Stimulated activated CD4-positive, alpha-beta T cell treated with anti-CD3 and anti-CD28 coated beads, Interleukin-12 subunit alpha, Interleukin-12 subunit beta, amount 100 ng/mL, for 4 hours (primary cell): ENCODE measurements around the gene MAP1LC3A.

Experiments used
- DNase-seq: peaks from one replicate; pipeline ENCODE4 v3.0.0-alpha.2; 2020

Gene MAP1LC3A

GRCh38 chr20:34549929-34550305 is 8.6 kb upstream of the MAP1LC3A start:
- no peak for DNase-seq

DNA sequence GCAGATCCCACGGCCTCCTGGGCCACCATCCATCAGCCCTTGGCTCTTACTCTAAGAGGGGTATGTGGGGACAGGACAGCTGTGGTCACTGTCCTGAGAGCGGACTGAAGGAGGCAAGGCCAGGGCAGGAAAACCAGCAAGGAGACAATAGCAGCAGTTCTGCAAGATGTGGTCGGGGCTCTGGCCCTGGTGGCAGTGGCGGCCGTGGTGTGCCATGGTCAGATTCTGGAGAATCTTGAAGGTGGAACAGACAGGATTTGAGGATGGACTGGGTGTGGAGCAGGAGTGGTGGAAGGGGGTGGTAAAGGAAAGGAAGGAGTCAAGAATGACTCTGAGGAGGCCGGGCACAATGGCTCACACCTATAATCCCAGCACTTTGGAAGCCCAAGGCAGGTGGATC is 5.9 kb upstream of the MAP1LC3A start:
- DNase-seq: no peak

DNA sequence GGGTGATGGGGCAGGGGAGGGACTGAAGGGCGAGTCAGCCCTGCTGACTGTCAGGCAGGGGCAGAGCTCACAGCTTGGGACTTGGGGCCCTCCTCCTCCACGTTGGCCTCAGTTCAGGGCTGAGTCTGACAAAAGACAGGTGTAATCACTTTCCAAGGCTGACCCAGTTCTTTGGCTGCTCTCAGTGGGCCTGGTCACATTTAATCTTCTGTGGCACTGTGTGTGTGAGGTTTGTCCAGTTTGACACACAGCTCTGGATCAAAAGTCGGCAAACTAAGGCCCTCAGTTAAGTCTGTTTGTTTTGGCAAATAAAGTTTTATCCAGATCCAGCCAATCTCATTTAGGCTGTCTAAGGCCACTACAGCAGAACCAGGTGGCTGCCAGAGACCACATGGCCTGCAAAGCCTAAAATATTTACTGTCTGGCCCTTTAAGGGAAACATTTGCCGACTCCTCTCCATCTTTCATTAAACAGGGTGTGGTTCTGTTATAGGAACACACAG is 5.1 kb upstream of the MAP1LC3A start:
- DNase-seq: no peak

- DNase-seq: no peak
These were observed 590 bp upstream of the MAP1LC3A start for GRCh38 chr20:34557936-34558319.

DNA sequence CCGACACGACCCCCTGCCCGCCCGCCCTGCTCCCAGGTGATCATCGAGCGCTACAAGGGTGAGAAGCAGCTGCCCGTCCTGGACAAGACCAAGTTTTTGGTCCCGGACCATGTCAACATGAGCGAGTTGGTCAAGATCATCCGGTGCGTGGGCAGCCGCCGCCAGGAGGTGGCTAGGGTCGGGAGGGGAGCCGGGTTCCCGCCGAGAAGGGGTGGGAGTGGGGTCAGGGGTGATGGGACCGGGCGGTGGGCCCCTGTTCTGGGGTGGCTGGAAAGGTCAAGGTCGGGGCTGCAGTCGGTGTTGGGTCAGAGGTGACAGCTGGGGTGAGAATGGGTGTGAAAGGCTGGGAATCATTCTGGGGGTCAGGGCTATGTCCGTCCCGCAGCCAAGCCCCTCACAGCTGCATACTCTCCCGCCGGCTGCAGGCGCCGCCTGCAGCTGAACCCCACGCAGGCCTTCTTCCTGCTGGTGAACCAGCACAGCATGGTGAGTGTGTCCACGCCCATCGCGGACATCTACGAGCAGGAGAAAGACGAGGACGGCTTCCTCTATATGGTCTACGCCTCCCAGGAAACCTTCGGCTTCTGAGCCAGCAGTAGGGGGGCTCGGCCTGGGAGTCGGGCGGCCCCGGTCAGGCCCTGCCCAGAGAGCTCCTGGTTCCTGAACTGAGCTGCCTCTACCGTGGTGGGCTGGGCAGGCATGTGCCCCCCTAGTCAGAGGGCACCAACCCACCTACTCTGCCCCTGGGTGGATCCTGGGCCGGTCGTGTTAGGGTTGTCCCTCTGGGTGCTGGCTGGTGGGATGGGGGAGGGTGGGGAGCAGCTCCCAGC is 1.0 kb downstream of the MAP1LC3A start:
- DNase-seq: no peak

DNA sequence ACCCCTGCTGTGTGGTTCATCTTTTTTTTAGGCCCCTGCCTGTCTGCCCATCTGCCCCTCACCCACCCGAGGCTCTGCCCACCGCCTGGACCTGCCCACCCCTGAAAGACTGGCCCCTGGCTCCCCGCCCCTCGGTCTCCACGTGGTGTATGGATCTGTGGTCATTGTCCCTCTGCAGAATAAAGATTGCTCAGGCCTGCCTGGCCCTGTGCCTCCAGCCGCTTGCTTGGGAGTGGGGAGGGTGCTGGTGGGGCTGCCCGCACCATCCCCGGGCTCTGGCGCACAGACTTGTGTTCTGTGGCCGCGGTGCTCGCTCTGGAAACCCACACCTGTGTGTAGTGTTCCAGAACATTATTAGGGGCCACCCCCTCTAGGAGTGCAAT is 1.6 kb downstream of the MAP1LC3A start:
- DNase-seq: no peak

DNA sequence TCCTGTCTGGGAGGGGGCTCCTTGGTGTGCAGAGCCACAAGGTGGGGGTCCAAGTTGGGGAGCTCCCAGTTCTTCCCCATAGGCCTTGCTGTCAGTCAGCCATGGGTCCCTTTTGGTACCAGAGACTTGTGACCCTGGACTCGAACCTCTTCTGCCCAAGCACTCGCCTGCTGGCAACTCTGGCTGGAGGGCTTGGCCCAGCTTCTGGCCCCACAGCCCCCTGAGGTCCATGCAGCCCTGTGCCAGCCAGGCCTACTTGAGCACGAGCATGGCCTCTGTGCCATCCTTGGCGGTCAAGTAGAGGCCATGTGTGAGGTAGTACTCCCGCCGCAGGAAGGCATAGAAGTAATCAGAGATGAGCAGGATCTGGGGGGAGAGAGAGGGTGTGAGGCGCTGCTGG is 2.1 kb downstream of the MAP1LC3A start:
- DNase-seq: no peak

DNA sequence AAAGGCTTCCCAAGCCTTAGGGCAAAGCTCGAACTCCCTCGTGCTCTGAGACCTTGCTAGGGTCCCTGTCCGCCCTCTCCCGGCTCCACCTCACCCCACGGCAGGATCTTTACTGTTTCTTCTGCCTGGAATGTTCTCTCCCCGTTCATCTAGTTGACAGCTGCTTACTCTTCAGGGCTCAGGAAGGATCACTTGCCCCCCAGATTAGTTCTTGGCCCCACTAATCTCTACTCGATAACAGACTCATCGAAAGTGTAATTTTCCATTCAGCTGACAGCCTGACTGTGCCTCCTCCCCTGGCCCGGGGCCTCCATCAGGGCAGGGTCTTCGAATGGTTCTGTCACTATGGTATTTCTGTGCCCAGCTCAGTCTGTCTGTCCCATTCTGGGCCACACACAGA is 3.1 kb downstream of the MAP1LC3A start:
- DNase-seq: no peak

DNA sequence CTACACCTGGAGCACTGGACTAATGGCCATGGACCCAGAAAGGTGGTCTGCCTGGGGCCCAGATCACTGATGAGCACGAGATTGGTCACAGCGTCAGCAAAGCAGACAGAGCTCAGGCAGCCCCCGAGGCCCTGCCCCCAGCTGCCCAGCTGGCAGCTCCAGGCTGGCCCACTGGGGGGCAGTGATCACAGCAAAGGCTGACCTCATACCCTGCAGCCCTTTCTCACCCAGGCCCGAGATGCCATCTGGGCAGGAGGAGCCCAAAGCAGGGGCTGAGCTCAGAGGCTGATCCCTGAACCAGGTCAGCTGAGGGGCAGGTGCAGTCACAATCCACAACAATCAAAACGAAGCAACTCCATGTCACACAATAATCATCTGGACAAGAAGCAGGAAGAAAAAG is 4.1 kb downstream of the MAP1LC3A start:
- no peak for DNase-seq

DNA sequence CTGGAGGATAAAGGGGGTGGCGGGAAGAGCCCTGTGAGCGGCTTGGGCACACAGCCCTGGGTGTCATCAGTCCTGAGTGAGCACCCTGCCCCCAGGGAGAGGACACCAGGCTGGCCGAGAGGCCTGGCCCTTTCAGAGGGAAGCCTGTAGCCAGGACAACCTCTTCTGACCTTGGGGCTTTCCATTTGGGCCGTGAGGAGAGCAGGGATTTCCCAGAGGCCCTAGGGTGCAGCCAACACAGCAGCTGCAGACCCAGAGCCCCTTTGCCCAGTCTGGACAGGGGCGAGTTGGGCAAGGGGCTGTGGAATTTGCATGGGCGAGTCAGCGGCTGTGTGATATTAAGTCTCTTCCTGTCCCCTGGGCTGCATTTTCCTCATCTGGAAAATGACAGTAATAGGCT is 6.3 kb downstream of the MAP1LC3A start:
- no peak for DNase-seq

DNA sequence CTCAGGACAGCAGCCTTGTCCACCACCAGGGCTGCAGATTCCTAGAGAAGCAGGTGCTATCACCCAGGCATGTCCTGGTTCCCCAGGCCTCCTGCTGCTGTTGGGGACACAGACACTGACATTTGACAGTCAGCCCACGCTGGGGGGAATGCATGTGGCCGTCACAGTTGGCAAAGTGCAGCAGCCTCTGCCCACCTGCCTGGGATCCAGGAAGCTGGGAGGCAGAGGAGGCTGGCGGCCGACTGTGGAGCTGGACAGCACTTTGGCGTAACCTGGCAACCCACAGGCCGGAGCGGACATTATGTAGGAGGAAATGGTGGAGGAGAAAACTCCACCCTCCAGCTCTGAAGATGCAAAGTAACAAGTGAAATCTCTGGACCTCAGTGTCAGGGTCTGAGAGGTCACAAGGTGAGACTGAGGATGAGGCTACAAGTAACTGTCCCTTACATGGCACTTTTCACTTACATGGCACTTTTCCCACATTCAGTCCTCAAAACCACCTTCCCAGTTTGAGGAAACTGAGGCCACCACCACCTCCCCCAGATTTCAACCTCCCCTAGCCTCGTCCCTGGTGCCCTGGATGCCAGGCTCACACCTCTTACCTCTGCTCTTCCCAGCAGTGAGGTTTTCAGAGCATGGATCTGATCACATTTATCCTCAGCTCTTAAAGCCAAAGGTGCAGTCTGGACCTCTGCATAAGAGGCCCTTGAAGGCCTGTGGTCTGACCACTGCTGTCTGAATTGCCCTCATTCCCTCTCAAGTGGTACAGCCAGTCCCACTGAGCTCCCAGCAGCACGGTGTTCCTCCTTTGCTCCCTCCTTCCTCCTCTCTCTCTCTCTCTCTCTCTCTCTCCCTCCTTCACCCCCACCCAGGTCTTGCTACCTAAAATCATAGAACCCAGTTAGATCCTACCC is 8.7 kb downstream of the MAP1LC3A start:
- no peak for DNase-seq

DNA sequence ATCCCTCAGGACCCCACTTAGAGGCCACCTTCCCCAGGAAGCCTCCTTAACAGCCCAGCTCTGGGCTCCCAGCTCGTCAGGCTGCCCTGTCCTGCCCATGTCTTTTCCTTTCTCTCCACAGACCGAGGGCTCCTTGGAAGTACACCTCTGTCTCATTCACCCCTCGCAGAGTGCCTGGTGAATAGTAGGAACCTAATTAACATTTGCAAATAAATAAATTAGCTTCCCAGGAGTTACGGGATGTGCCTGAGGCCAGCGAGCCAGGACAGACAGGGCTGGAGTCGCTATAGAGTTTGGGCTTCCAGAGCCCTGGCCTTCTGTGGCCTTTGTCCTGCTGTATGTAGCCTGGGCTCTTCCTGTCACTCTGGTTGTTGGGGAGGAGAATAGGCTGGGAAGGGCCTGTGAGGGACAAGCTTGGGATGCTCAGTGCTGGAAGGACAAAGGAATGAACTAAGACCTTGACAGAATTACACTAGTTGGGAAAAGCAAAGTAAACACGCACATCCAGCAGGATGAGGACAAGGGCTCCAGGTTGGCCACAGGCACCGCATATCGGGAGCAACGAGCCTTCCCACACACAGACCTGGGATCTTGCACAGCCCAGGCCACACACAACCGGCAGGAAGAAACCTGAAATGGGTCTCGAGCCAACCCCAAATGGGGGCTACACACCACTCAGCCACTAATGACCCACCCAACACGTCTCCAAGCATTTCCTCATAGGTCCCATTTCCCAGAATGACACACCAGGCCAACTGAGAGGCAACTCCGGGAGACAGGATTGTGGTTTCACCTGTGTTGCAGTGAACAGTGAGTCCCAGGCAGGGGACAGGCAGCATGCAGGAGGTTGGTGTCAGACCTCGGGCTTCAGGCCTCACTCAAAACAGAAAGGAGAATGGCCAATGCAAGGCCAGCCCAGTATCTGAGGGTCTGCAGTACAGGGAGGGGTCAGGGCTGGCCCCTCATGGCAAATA is 9.7 kb downstream of the MAP1LC3A start:
- DNase-seq: no peak

DNA sequence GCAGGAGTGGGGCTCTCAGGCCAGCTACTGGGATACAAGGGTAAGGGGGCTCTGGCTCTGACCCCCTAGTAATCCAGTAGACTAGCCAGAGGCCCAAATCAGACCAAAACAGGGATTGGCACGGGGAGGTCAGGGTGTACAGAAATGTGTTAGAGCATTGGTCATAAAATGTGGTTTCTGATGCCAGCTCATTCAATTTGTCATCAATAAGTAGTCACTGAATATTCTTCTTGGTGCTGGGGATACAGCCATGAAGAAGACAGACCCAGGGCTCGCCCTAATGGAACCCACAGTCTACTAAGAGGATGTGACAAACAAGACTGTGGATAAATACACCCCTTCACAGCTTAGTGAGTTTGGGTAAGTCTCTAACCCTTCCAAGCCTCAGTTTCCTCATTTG is 11.1 kb downstream of the MAP1LC3A start:
- no peak for DNase-seq

DNA sequence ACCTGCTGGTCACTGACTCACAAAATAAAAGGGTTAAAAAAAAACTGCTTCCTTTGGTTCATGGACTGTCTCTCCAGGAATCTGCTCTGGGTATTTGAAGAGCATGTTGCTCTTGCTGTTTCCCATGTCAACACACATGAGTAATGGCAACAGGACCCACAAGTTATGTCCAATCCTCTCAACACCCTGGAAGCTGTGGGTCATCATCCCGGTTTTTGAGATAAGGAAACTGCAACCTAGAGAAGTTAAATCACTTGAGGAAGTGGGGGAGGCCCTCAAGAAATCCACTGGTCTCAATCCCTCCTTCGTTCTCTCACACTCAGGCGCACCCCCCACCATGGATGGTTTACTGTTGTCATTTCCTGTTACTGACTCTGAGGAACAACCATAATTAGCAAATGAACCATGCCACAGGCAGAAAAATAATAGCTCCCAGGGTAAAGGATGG is 12.4 kb downstream of the MAP1LC3A start:
- DNase-seq: no peak

GRCh38 chr20:34571753-34572152 is 13.2 kb downstream of the MAP1LC3A start:
- DNase-seq: no peak

DNA sequence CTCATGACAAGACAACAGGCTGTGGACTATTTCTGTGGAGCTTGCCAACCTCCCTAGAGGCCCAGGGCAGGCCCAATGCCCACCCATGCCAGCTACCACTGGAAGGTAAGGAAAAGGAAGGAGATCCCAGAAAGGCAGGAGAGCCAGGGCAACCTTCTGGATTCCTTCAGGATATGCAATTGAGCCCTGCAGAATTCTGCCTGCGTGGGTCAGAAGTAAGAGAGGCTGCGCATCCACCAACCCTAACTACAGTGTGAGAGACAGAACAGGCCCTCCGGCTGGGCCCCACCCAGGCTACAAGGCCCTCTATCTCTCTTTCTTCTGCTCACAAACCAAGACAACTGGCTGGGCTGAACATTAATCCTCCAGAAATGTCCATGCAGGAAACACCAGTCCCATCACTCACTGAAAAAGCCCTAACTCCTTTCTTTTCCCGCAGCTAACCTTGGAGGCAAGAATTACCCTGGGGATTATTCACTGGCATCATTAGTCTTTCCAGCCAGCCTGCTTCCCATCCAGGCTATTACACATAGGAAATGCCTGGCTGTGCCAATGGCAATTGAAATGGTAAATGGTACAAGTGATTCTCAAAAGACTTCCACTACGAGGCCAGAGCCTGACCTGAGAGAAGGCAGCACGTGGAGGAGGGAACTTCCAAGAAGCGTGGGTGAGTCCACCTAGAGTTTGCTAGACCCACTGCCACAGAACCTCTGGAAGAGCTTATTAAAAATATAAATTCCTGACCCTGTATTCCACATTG is 15.2 kb downstream of the MAP1LC3A start:
- no peak for DNase-seq

DNA sequence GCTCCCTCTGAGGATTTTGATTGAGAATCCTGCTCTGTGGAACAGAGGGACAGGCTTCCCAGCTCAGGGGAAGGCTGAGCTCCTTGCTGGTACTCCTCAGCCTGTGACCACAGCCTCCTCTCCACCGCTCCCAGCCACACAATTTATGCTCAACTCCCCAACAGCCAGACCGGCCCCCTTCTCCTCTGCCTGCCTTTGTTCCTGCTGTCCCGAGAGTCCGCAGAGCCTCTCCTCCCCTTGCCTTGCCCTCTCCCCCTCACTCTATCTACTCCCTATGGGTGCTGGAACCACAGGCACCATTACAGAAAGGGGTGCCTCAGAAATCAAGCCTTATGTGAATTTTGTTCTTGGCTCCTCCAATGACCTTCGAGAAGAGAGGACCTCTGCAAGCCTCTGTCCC is 15.9 kb downstream of the MAP1LC3A start:
- DNase-seq: no peak

- DNase-seq: no peak
These were observed 16.3 kb downstream of the MAP1LC3A start for GRCh38 chr20:34574861-34575260.

- no peak for DNase-seq
These were observed 16.8 kb downstream of the MAP1LC3A start for GRCh38 chr20:34575271-34575670.

DNA sequence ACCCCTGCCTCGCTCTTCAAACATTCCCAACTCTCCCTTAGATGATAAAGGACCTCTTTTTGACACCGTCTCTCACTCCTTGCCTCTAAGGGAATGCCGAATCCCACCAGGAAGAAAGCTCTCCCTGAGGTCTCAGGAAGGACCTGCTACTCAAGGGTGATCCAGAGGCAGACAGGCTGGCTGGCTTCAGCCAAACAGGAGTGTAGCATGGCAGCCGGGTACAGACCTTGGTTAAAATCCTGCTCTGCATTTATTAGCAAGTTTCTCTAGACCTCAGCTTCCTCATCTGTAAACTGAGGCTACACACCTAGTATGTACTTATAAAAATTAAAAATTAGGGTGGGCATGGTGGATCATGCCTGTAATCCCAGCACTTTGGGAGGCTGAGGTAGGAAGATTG is 17.2 kb downstream of the MAP1LC3A start:
- DNase-seq: no peak

DNA sequence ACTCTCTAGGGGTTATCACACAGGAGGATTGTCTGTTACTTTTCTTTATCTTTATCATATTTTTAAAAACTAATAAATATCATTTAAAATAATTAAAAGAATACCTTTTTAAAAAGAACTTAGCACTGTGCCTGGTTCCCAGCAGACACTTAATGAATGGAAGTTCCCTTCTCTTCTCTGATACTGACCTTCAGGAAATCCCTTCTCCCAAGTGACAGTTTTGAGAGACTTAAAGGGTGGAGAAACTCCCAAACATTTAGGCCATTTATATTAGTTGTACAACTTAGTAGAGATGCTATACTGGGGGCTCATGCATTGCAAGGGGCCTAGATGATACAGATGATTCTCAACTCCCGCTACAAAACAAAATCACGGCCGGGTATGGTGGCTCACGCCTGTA is 18.5 kb downstream of the MAP1LC3A start:
- no peak for DNase-seq

DNA sequence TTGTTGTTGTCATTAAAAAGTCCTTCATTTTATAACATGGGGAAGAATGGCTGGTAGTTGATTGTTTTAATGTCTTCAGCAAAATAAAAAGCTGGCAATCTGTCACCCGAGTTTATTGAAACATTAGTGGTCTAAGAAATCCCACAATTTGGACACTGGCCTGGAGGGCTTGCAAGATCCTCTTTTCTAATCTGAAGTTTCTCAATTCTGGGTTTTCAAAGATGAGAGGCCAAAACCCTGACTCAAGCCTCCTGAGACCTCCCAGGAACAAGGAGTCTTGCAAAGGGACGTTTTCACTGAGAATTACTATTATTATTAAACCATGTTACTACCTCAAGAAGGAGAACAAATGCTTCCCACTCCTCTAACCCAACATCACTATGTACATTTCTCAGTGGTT is 19.5 kb downstream of the MAP1LC3A start:
- no peak for DNase-seq
